Testis (tissue), 3 donors: Measurements from ENCODE around the gene DLGAP4. TPM values are rescaled to one million over a fixed set of nuclear protein-coding genes. Genes with fewer than 3 reads are reported as not detected.

Experiments
- DNase-seq: peaks from one replicate; pipeline ENCODE4 v3.0.0-alpha.2; 2019
- H3K27ac ChIP-seq, 2 donors: fragments of 200-600 bp; sonication (generic); one replicate each; pipeline ENCODE4 v1.5.1; 2019
- H3K27me3 ChIP-seq: fragments of 200-600 bp; sonication (generic); one replicate; pipeline ENCODE4 v1.5.1; 2019
- H3K36me3 ChIP-seq: fragments of 200-600 bp; sonication (generic); one replicate; pipeline ENCODE4 v1.5.1; 2017; ENCODE audit warnings: low read depth; ENCODE audit errors: missing control alignments
- H3K4me1 ChIP-seq: fragments of 200-600 bp; sonication (generic); one replicate; pipeline ENCODE4 v1.5.1; 2019
- H3K4me3 ChIP-seq, 2 donors: fragments of 200-600 bp; sonication (generic); one replicate each; pipeline ENCODE4 v1.5.1; 2017 to 2019
- H3K9me3 ChIP-seq: fragments of 200-600 bp; sonication (generic); one replicate; pipeline ENCODE4 v1.5.1; 2017
- POLR2A ChIP-seq: fragments of 450-650 bp; IDR thresholded peaks from one replicate; pipeline ENCODE4 v1.6.1; 2017; ENCODE audit warnings: antibody characterized with exemption, mild to moderate bottlenecking, moderate library complexity
- WGBS, 2 donors: methylation state at CpG; one replicate each; pipeline ENCODE4 v1.1.5; 2018; 5-methylcytosine and 5-hydroxymethylcytosine counted together
- intact Hi-C: fragments of 100-400 bp; cut with DNase I; formaldehyde crosslinking; loops from one replicate; pipeline ENCODE4 v1.15.1; 2023; ENCODE audit warnings: low total_unique reads
- polyA plus RNA-seq: library from polyadenylated mRNA; stranded (reverse); fragments of 350-450 nt; fragmentation: Illumina TruSeq; extraction: RNeasy Lipid Tissue Mini Kit (QIAGEN cat#74804); gene quantifications from one replicate; pipeline ENCODE4 v1.2.3, GENCODE V29; 2014; ENCODE audit warnings: low read depth, low replicate concordance; ENCODE audit not compliant: insufficient read depth
- total RNA-seq, 2 donors: library from RNA; depleted of rRNA; stranded (reverse); fragments of >200 nt; gene quantifications; one replicate each; pipeline ENCODE4 v1.2.3, GENCODE V29; 2016
- TF ChIP-seq, protein P1 (sequence below), 3 experiments: fragments of 450-650 bp in 2 of 3; fragments of 200-600 bp in 1 of 3; sonication (generic) in 1 of 3; IDR thresholded peaks; one replicate each; pipeline ENCODE4 v1.5.1; 2016 to 2019; ENCODE audit warnings: antibody characterized with exemption in 3 of 3, mild to moderate bottlenecking in 2 of 3, moderate library complexity in 1 of 3

Gene DLGAP4
- total and polyA plus RNA-seq, 3 donors from 2014 or later = 69.1 to 110 (median 110) TPM

DNA sequence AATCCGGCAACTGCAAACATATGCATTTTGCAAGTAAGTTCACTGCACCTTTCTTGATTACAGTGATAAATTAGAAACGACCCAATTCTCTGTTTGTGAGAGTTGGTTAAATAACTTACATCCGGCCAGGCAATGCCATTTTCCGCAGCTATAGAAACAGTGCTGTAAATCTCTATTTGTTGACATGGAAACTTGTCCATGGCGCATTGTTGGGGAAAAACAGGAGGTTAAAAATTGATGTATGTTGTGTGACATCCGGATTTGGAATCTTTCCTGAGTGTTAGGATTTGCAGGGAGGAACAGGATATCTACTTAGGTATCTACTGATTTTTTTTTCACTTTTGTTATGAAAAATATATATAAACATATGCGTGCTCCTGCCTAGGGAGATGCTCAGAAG lies 66.5 kb downstream of the DLGAP4 start:
- intact Hi-C loops = no loop called here
- no peak overlapping the region for H3K27ac ChIP-seq
- H3K4me3 ChIP-seq = no peak overlapping the region
- no peaks in the 10 kb centered on the region for H3K36me3 ChIP-seq
- H3K9me3 ChIP-seq = no peaks in the 10 kb centered on the region
- DNase-seq = no peak
- H3K27me3 ChIP-seq = no peaks in the 10 kb centered on the region
- H3K4me1 ChIP-seq = no peaks in the 10 kb centered on the region
- WGBS, 2 donors = 73 to 77% methylated on average over 7 of the region's 7 CpGs
- no peak for TF ChIP-seq POLR2A
- TF ChIP-seq, protein P1, sequence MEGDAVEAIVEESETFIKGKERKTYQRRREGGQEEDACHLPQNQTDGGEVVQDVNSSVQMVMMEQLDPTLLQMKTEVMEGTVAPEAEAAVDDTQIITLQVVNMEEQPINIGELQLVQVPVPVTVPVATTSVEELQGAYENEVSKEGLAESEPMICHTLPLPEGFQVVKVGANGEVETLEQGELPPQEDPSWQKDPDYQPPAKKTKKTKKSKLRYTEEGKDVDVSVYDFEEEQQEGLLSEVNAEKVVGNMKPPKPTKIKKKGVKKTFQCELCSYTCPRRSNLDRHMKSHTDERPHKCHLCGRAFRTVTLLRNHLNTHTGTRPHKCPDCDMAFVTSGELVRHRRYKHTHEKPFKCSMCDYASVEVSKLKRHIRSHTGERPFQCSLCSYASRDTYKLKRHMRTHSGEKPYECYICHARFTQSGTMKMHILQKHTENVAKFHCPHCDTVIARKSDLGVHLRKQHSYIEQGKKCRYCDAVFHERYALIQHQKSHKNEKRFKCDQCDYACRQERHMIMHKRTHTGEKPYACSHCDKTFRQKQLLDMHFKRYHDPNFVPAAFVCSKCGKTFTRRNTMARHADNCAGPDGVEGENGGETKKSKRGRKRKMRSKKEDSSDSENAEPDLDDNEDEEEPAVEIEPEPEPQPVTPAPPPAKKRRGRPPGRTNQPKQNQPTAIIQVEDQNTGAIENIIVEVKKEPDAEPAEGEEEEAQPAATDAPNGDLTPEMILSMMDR (IDR thresholded peaks at IDR 0.05) = no peak

DNA sequence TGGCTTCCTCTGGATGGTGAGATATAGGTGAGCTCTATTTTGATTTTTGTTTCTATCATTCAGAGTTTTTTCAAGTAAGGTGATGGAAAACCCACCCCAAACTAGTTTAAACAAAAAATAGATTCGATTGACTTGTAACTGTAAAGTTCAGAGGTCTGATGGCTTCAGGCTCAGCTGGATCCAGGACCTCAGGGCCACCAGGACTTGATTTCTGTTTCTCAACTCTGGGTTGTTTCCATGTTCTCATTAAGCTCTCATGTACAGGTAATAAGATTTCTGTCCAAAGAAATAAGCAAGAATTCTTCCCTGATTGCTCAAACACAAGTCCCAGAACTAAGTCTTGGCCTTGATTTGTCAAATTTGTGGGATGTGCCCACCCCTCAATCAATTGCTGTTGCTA lies 67.0 kb downstream of the DLGAP4 start:
- Histone ChIP-seq H3K36me3 (no peaks in the 10 kb centered on the region), H3K4me1 (no peaks in the 10 kb centered on the region), H3K27ac (no peak overlapping the region), H3K27me3 (no peaks in the 10 kb centered on the region), H3K9me3 (no peaks in the 10 kb centered on the region), H3K4me3 (no peak overlapping the region)
- DNase-seq = no peak
- TF ChIP-seq, protein P1 (IDR thresholded peaks at IDR 0.05) = no peak
- no peak for TF ChIP-seq POLR2A
- intact Hi-C loops = no loop called here
- WGBS, 2 donors = 83 to 90% methylated on average over 1 of the region's 1 CpG

DNA sequence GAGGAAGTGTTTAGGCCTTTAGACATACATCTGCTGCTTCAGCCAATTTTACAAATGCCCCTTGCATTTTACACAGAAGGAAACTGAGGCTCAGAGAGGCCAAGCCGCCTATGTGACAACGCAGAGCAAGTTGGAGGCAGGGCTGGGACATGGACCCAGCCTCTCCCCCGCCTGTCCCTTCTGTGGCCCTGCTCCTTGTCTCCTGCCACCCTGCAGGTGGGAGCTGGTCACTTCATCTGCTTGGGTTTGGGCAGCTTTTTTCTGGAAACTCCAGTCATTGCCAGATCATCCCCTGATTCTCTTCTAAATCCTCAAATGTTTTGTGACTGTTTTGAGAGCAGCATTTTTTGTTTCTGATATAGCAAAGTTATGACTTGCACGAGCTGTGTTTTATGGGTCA lies 68.9 kb downstream of the DLGAP4 start:
- Histone ChIP-seq H3K27ac (no peak overlapping the region), H3K27me3 (no peaks in the 10 kb centered on the region), H3K4me3 (no peak overlapping the region), H3K9me3 (no peaks in the 10 kb centered on the region), H3K36me3 (no peaks in the 10 kb centered on the region), H3K4me1 (no peaks in the 10 kb centered on the region)
- intact Hi-C loops = no loop called here
- TF ChIP-seq, protein P1 (IDR thresholded peaks at IDR 0.05) = no peak
- no peak for TF ChIP-seq POLR2A
- DNase-seq = no peak
- 68 to 72% methylated on average over 4 of the region's 4 CpGs for WGBS, 2 donors

DNA sequence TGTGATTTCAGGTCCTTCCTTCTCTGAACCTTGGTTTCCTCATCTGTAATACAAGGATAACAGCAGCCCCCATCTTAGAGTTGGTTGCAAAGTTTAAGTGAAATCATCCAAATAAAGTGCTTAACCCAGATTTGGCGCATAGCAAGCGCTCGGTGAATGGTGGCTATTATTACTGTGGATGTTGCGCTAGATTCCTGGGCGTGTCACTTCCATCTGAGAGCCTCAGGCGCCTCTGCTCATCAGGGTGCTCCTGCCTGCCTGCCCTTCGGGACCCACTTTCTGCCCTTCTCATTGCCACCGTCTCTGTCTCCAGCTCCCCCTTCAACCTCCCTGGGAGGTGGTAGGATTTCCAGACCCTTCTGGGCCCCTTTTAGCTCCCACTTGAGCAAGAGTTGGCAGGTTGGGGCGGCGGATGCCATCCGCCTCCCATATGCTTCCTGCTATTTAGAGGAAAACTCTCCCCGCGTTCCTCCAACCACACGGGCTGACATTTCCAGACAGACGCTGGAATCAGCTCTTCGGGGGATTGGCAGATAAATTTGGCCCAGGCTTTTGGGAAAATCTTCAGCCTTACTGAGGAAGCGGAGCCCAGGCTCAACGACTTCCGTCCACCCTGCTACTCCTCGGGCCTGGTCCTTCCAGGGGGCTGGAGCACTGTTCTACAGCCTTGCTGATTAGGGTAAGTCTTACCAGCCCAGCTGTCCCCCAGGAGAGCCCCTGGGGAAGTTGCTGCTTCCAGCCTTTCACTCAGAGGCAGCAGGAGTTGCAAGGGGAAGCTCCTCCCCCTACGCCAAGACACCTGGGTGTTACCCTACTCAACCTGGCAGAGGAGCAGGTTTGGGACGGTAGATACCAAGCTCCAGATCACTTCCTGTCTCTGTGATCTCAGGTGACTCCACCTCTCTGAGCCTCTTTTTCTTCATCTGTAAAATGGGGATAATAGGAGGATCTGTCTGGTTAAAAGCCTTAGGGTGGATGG lies 71.5 kb downstream of the DLGAP4 start:
- WGBS, 2 donors = 61 to 72% methylated on average over 17 to 22 of the region's 22 CpGs

More for the DNA sequence above, 71.5 kb downstream of the DLGAP4 start:
- Histone ChIP-seq H3K27ac (no peak overlapping the region), H3K4me3 (no peak overlapping the region), H3K36me3 (no peaks in the 10 kb centered on the region), H3K27me3 (no peaks in the 10 kb centered on the region), H3K4me1 (no peaks in the 10 kb centered on the region), H3K9me3 (no peaks in the 10 kb centered on the region)
- no peak for DNase-seq
- TF ChIP-seq, protein P1 (IDR thresholded peaks at IDR 0.05) = no peak
- no peak for TF ChIP-seq POLR2A
- intact Hi-C loops = no loop called here
